H1 (cell line): Measurements from ENCODE around the gene CWC27. TPM values are rescaled to one million over a fixed set of nuclear protein-coding genes. Genes with fewer than 3 reads are reported as not detected.

ENCODE experiments used
- BACH1 ChIP-seq: IDR thresholded peaks from 2 replicates; pipeline ENCODE4 v1.6.1; 2012; ENCODE audit warnings: low read length, improper control_type of control experiment
- GTF2F1 ChIP-seq: IDR thresholded peaks from 2 replicates; pipeline ENCODE4 v1.6.1; 2012; ENCODE audit warnings: low read depth, low read length, improper control_type of control experiment, borderline replicate concordance
- KDM1A ChIP-seq: fragments of 200-600, 300-600 bp; sonication (generic); IDR thresholded peaks from 2 replicates; pipeline ENCODE4 v1.7.1; 2016; ENCODE audit warnings: mild to moderate bottlenecking, low read length, borderline replicate concordance
- PHF8 ChIP-seq: fragments of 200-600 bp; sonication (generic); conservative IDR thresholded peaks from 2 replicates; pipeline ENCODE4 v1.7.1; 2012; ENCODE audit warnings: low read depth, mild to moderate bottlenecking, inconsistent platforms, low read length, moderate library complexity
- TBP ChIP-seq: IDR thresholded peaks from 2 replicates; pipeline ENCODE4 v1.6.1; 2011; ENCODE audit warnings: low read depth, low read length, improper control_type of control experiment
- polyA plus RNA-seq, 7 experiments: library from polyadenylated mRNA; depleted of rRNA in 3 of 7; stranded (reverse) in 5 of 7; unstranded in 2 of 7; fragments of >200 nt in 5 of 7; fragments of 200-250 nt in 2 of 7; gene quantifications; 1 replicate in 5 of 7; 2 replicates in 1 of 7; 4 replicates in 1 of 7; pipeline versions ENCODE4 v1.2.1 to v1.2.3, GENCODE V29; 2011 to 2013; ENCODE audit warnings: missing spikeins in 2 of 7, mixed read lengths in 2 of 7
- total RNA-seq: library from RNA; stranded (reverse); fragmentation: NEBNext Ultra II Directional; extraction: Animal tissue kit (Norgen Biotek cat#: 25700); gene quantifications from 2 replicates; pipeline ENCODE4 v1.2.1, GENCODE V29; 2021
- TF ChIP-seq, protein P1 (sequence below): fragments of 300-600 bp; sonication (generic); IDR thresholded peaks from 2 replicates; pipeline ENCODE4 v1.7.1; 2012; ENCODE audit warnings: low read length, moderate library complexity, mild to moderate bottlenecking, inconsistent platforms; ENCODE audit not compliant: insufficient replicate concordance

CWC27 gene
- total and polyA plus RNA-seq, 2 of the 8 experiments (the other 6 are each of a cell fraction or from before 2014, with no cell fraction given): 24.9 to 43.4 TPM

DNA sequence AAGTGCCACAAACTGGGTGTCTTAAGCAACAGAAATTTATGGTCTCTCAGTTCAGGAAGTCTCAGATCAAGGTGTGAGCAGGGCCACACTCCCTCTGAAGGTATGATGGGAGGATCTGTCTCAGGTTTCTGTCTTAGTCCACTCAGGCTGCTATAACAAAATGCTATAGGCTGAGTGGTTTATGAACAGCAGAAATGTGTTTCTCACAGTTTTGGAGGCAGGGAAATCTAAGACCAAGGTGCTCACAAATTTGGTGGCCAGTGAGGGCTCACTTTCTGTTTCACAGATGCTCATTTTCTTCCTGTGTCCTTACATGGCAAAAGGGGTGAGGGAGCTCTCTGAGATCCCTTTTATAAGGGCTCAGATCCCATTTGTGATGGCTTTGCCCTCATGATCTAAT is 281.4 kb downstream of the CWC27 start (continued):
- TF ChIP-seq, protein P1, sequence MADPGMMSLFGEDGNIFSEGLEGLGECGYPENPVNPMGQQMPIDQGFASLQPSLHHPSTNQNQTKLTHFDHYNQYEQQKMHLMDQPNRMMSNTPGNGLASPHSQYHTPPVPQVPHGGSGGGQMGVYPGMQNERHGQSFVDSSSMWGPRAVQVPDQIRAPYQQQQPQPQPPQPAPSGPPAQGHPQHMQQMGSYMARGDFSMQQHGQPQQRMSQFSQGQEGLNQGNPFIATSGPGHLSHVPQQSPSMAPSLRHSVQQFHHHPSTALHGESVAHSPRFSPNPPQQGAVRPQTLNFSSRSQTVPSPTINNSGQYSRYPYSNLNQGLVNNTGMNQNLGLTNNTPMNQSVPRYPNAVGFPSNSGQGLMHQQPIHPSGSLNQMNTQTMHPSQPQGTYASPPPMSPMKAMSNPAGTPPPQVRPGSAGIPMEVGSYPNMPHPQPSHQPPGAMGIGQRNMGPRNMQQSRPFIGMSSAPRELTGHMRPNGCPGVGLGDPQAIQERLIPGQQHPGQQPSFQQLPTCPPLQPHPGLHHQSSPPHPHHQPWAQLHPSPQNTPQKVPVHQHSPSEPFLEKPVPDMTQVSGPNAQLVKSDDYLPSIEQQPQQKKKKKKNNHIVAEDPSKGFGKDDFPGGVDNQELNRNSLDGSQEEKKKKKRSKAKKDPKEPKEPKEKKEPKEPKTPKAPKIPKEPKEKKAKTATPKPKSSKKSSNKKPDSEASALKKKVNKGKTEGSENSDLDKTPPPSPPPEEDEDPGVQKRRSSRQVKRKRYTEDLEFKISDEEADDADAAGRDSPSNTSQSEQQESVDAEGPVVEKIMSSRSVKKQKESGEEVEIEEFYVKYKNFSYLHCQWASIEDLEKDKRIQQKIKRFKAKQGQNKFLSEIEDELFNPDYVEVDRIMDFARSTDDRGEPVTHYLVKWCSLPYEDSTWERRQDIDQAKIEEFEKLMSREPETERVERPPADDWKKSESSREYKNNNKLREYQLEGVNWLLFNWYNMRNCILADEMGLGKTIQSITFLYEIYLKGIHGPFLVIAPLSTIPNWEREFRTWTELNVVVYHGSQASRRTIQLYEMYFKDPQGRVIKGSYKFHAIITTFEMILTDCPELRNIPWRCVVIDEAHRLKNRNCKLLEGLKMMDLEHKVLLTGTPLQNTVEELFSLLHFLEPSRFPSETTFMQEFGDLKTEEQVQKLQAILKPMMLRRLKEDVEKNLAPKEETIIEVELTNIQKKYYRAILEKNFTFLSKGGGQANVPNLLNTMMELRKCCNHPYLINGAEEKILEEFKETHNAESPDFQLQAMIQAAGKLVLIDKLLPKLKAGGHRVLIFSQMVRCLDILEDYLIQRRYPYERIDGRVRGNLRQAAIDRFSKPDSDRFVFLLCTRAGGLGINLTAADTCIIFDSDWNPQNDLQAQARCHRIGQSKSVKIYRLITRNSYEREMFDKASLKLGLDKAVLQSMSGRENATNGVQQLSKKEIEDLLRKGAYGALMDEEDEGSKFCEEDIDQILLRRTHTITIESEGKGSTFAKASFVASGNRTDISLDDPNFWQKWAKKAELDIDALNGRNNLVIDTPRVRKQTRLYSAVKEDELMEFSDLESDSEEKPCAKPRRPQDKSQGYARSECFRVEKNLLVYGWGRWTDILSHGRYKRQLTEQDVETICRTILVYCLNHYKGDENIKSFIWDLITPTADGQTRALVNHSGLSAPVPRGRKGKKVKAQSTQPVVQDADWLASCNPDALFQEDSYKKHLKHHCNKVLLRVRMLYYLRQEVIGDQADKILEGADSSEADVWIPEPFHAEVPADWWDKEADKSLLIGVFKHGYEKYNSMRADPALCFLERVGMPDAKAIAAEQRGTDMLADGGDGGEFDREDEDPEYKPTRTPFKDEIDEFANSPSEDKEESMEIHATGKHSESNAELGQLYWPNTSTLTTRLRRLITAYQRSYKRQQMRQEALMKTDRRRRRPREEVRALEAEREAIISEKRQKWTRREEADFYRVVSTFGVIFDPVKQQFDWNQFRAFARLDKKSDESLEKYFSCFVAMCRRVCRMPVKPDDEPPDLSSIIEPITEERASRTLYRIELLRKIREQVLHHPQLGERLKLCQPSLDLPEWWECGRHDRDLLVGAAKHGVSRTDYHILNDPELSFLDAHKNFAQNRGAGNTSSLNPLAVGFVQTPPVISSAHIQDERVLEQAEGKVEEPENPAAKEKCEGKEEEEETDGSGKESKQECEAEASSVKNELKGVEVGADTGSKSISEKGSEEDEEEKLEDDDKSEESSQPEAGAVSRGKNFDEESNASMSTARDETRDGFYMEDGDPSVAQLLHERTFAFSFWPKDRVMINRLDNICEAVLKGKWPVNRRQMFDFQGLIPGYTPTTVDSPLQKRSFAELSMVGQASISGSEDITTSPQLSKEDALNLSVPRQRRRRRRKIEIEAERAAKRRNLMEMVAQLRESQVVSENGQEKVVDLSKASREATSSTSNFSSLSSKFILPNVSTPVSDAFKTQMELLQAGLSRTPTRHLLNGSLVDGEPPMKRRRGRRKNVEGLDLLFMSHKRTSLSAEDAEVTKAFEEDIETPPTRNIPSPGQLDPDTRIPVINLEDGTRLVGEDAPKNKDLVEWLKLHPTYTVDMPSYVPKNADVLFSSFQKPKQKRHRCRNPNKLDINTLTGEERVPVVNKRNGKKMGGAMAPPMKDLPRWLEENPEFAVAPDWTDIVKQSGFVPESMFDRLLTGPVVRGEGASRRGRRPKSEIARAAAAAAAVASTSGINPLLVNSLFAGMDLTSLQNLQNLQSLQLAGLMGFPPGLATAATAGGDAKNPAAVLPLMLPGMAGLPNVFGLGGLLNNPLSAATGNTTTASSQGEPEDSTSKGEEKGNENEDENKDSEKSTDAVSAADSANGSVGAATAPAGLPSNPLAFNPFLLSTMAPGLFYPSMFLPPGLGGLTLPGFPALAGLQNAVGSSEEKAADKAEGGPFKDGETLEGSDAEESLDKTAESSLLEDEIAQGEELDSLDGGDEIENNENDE: no peak
- TF ChIP-seq KDM1A: no peak
- TF ChIP-seq TBP: no peak
- no peak for TF ChIP-seq BACH1
- TF ChIP-seq GTF2F1: no peak
- no peak for TF ChIP-seq PHF8
